ENCODE data around the gene OST4.

The OST4 gene

GRCh38 chr2:27072920-27073319, 1.5 kb upstream of the OST4 start:
- no peaks in the 10 kb centered on the region for H3K27me3 ChIP-seq (ENCODE audit: insufficient read depth, low read length)
- no peak overlapping the region for H3K27ac ChIP-seq (ENCODE audit: low read depth, low read length, poor library complexity, severe bottlenecking)
- H3K9me2 ChIP-seq (ENCODE audit: low read depth, low read length): no peaks in the 10 kb centered on the region
- no peaks in the 10 kb centered on the region for H3K9me3 ChIP-seq (ENCODE audit: low read length)
- H4K20me1 ChIP-seq (ENCODE audit: insufficient read depth, low read length): no peaks in the 10 kb centered on the region
- H2AFZ ChIP-seq (ENCODE audit: low read length): no peak overlapping the region
- H3K36me3 ChIP-seq (ENCODE audit: insufficient read depth, low read length): peaks cover 25% of the 10 kb centered on the region; the same call in 1 of the 2 replicates
- H3F3A ChIP-seq (ENCODE audit: insufficient read depth, low read length): no peaks in the 10 kb centered on the region
- no peak overlapping the region for H3K4me3 ChIP-seq (ENCODE audit: low read depth, low read length, poor library complexity, severe bottlenecking)
- TF ChIP-seq EZH2 (IDR thresholded peaks at IDR 0.05; ENCODE audit: borderline replicate concordance, low read length) (no peak), CTCF (IDR thresholded peaks at IDR 0.05; ENCODE audit: low read length) (no peak)
- peak overlapping the region; percentile 81; the same call in 1 of the 2 replicates for H3K4me2 ChIP-seq (ENCODE audit: low read length)
- peaks cover 13% of the 10 kb centered on the region; the same call in 1 of the 2 replicates for H3K79me2 ChIP-seq (ENCODE audit: insufficient read depth, low read length)
- H3K4me1 ChIP-seq (ENCODE audit: insufficient read depth, low read length, severe bottlenecking): peaks cover 52% of the 10 kb centered on the region
- no peak overlapping the region for H3K9ac ChIP-seq (ENCODE audit: low read length)

- peaks cover 32% of the 10 kb centered on the region; the same call in 1 of the 2 replicates for H3K36me3 ChIP-seq (ENCODE audit: insufficient read depth, low read length)
- no peak for TF ChIP-seq EZH2 (IDR thresholded peaks at IDR 0.05; ENCODE audit: borderline replicate concordance, low read length)
- no peak for TF ChIP-seq CTCF (IDR thresholded peaks at IDR 0.05; ENCODE audit: low read length)
- H3K79me2 ChIP-seq (ENCODE audit: insufficient read depth, low read length): peaks cover 13% of the 10 kb centered on the region; the same call in 1 of the 2 replicates
- no peak overlapping the region for H2AFZ ChIP-seq (ENCODE audit: low read length)
- no peaks in the 10 kb centered on the region for H4K20me1 ChIP-seq (ENCODE audit: insufficient read depth, low read length)
- no peaks in the 10 kb centered on the region for H3K27me3 ChIP-seq (ENCODE audit: insufficient read depth, low read length)
- peak overlapping the region; percentile 81 for H3K4me2 ChIP-seq (ENCODE audit: low read length)
- H3K4me1 ChIP-seq (ENCODE audit: insufficient read depth, low read length, severe bottlenecking): peaks cover 48% of the 10 kb centered on the region
- peak overlapping the region; percentile 97 for H3K4me3 ChIP-seq (ENCODE audit: low read depth, low read length, poor library complexity, severe bottlenecking)
- H3K9ac ChIP-seq (ENCODE audit: low read length): peak overlapping the region; percentile 51
- H3K9me2 ChIP-seq (ENCODE audit: low read depth, low read length): no peaks in the 10 kb centered on the region
- no peaks in the 10 kb centered on the region for H3K9me3 ChIP-seq (ENCODE audit: low read length)
- H3F3A ChIP-seq (ENCODE audit: insufficient read depth, low read length): no peaks in the 10 kb centered on the region
- peak overlapping the region; percentile 29 for H3K27ac ChIP-seq (ENCODE audit: low read depth, low read length, poor library complexity, severe bottlenecking)
These were observed 756 bp upstream of the OST4 start for GRCh38 chr2:27071990-27072830.

- Histone ChIP-seq H3K79me2 (ENCODE audit: insufficient read depth, low read length) (peaks cover 13% of the 10 kb centered on the region; the same call in 1 of the 2 replicates), H2AFZ (ENCODE audit: low read length) (no peak overlapping the region)
- no peak for TF ChIP-seq EZH2 (IDR thresholded peaks at IDR 0.05; ENCODE audit: borderline replicate concordance, low read length)
- no peak for TF ChIP-seq CTCF (IDR thresholded peaks at IDR 0.05; ENCODE audit: low read length)
These were observed 689 bp downstream of the OST4 start for GRCh38 chr2:27070653-27071276.

More at GRCh38 chr2:27070653-27071276, 689 bp downstream of the OST4 start:
- Histone ChIP-seq H3K9ac (ENCODE audit: low read length) (peak overlapping the region; percentile 88), H3K36me3 (ENCODE audit: insufficient read depth, low read length) (peaks cover 38% of the 10 kb centered on the region; the same call in 1 of the 2 replicates), H3K4me2 (ENCODE audit: low read length) (peak overlapping the region; percentile 90), H3F3A (ENCODE audit: insufficient read depth, low read length) (no peaks in the 10 kb centered on the region), H3K9me3 (ENCODE audit: low read length) (no peaks in the 10 kb centered on the region), H3K27me3 (ENCODE audit: insufficient read depth, low read length) (no peaks in the 10 kb centered on the region), H3K4me3 (ENCODE audit: low read depth, low read length, poor library complexity, severe bottlenecking) (peak overlapping the region; percentile 97), H3K4me1 (ENCODE audit: insufficient read depth, low read length, severe bottlenecking) (peaks cover 47% of the 10 kb centered on the region), H3K9me2 (ENCODE audit: low read depth, low read length) (no peaks in the 10 kb centered on the region), H3K27ac (ENCODE audit: low read depth, low read length, poor library complexity, severe bottlenecking) (no peak overlapping the region), H4K20me1 (ENCODE audit: insufficient read depth, low read length) (no peaks in the 10 kb centered on the region)

Data from OCI-LY1 (cell line).